Body of pancreas (tissue), 4 donors: ENCODE results near the gene PCDHGC3.

ENCODE experiments used
- CTCF ChIP-seq, 7 experiments: fragments of 450-650 bp in 4 of 7; fragments of 200-600 bp in 3 of 7; sonication (generic) in 3 of 7; IDR thresholded peaks; one replicate each; pipeline ENCODE4 v1.5.1; 2016 to 2019; ENCODE audit warnings: antibody characterized with exemption in 7 of 7
- POLR2A ChIP-seq, 3 donors: fragments of 450-650 bp; IDR thresholded peaks; one replicate each; pipeline ENCODE4 v1.6.1; 2016; ENCODE audit warnings: antibody characterized with exemption in 3 of 3, mild to moderate bottlenecking in 2 of 3

- TF ChIP-seq CTCF (IDR thresholded peaks at IDR 0.05) (no peak), POLR2A (IDR thresholded peaks at IDR 0.05) (no peak)
Observed at GRCh38 chr5:141503681-141504080, 27.9 kb downstream of the PCDHGC3 start.
